Measurements from ENCODE around the gene SAMD14.

DNA sequence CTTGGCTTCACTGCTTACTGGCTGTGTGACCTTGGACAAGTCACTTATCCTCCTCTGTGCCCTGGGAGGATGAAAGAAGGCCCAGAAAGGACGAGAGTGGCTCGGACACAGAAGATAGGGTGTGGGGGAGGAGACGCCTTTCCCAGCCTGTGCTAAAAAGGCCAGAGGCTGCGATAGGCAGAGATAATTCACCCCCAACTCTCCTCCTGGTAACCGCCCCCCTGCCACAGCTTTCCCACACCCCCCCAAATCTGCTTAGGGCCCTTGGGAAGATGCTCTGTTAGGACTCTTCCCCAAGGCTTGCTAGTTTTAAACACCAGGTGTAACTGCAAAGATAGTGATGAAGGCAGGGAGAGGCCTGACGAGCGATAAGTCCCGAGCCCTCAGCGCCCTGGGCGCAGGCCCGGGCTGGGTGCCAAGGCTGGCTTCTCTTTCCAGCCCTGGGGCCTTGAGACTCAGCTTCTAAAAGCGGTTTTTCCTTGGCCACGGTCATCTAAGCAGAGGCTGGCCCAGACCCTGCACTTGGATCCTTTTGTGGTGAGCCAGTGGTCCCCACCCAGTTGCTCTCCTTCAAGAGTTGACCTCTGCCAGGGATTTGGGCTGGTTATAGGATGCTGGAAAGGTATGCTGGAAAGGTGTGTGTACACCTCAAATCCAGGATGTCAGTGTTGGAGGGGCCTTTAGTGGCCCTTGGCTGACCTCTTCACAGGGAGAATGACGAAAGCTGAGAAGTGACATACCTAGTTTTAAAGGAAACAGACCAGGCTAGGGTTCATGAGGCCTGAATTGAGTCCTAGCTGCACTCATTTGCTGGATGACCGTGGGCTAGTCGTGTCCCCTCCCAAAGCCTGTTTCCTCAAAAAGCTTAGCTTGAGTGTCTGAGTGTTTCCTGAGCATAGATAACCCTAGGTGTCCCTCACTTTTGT lies 24.0 kb upstream of the SAMD14 start:
- TF ChIP-seq CTCF (IDR thresholded peaks at IDR 0.05) (no peak), EP300 (IDR thresholded peaks at IDR 0.05) (no peak), POLR2A (IDR thresholded peaks at IDR 0.05) (no peak)

Measured in ovary (tissue), 3 donors.